ENCODE results near the gene KCNJ15. TPM values are rescaled to one million over a fixed set of nuclear protein-coding genes. Genes with fewer than 3 reads are reported as not detected.
"Not testable (repeated sequence)": the region's sequence is repeated elsewhere in the genome, so short reads cannot be mapped to it uniquely, and the experiment has no call there.

Gene KCNJ15
- total and polyA plus RNA-seq, 2 experiments from 2014 or later: not detected

DNA sequence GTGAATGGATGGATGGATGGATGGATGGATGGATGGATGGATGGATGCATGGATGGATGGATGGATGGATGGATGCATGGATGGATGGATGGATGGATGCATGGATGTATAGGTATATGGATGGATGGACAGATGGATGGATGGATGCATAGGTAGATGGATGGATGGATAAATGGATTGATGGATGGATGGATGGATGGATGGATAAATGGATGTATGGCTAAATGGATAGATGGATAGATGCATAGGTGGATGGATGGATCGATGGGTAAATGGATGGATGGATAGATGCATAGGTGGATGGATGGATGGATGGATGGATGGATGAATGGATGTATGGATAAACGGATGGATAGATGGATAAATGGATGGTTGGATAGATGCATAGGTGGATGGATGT lies 9.7 kb upstream of the KCNJ15 start:
- not testable (repeated sequence) for H3K27me3 Mint-ChIP-seq (ENCODE audit: insufficient read depth, low read depth, poor library complexity)

DNA sequence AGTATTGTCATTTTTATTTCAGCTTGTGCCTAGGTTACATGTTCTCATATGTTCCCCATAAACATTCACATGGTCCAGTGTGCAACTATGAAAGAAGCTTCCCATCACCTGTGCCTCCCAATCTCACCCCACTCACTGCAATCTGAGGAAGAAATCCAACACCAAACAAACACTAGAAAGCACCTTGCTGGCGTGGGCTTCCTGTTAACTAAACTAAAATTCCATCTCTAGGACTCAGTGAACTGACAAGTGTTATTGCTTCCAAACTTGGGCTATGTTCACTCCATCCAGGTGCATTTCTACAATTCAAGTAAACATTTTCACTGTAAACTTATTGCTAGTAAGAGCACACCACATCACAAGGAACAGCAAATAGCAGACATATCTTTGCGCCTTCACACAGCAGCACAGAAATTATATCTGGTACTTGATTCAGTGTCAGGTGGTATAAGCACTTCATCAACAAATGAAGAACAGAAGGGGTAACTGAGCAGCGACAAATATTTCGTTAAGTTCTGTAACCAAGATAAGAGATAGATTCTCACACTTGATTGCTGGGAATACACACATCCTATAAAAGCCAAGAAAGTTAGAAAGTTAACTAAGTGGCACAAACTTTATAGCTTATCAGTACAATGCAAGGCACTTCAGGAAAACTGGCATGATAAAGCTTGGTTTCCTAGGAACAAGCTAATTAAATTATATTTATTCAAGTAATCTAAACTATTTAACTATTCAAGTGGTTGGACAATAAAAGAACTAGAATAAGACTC lies 8.9 kb upstream of the KCNJ15 start:
- H3K9me3 Mint-ChIP-seq: no peaks in the 10 kb centered on the region; the same call in 1 of the 3 replicates
- Histone ChIP-seq H3K4me3 (no peak overlapping the region), H3K79me2 (replicated peaks; ENCODE audit: insufficient read depth) (no peaks in the 10 kb centered on the region), H3K27me3 (ENCODE audit: insufficient read depth) (no peaks in the 10 kb centered on the region), H3K4me1 (ENCODE audit: insufficient read depth) (no peaks in the 10 kb centered on the region), H3K36me3 (ENCODE audit: insufficient read depth) (no peaks in the 10 kb centered on the region), H4K20me1 (replicated peaks; ENCODE audit: insufficient read depth) (no peaks in the 10 kb centered on the region), H2AFZ (no peak overlapping the region), H3K4me2 (no peak overlapping the region), H3F3A (replicated peaks; ENCODE audit: low read depth) (no peaks in the 10 kb centered on the region), H3K27ac (ENCODE audit: low read depth) (no peak overlapping the region), H3K9me2 (ENCODE audit: insufficient read depth) (peaks cover 12% of the 10 kb centered on the region; the same call in 1 of the 2 replicates)
- no peaks in the 10 kb centered on the region for H3K36me3 Mint-ChIP-seq (ENCODE audit: low read depth)
- TF ChIP-seq, protein P1, sequence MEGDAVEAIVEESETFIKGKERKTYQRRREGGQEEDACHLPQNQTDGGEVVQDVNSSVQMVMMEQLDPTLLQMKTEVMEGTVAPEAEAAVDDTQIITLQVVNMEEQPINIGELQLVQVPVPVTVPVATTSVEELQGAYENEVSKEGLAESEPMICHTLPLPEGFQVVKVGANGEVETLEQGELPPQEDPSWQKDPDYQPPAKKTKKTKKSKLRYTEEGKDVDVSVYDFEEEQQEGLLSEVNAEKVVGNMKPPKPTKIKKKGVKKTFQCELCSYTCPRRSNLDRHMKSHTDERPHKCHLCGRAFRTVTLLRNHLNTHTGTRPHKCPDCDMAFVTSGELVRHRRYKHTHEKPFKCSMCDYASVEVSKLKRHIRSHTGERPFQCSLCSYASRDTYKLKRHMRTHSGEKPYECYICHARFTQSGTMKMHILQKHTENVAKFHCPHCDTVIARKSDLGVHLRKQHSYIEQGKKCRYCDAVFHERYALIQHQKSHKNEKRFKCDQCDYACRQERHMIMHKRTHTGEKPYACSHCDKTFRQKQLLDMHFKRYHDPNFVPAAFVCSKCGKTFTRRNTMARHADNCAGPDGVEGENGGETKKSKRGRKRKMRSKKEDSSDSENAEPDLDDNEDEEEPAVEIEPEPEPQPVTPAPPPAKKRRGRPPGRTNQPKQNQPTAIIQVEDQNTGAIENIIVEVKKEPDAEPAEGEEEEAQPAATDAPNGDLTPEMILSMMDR (conservative IDR thresholded peaks at IDR 0.05; ENCODE audit: low read depth in 2 of 2): no peak
- TF ChIP-seq, protein P2, sequence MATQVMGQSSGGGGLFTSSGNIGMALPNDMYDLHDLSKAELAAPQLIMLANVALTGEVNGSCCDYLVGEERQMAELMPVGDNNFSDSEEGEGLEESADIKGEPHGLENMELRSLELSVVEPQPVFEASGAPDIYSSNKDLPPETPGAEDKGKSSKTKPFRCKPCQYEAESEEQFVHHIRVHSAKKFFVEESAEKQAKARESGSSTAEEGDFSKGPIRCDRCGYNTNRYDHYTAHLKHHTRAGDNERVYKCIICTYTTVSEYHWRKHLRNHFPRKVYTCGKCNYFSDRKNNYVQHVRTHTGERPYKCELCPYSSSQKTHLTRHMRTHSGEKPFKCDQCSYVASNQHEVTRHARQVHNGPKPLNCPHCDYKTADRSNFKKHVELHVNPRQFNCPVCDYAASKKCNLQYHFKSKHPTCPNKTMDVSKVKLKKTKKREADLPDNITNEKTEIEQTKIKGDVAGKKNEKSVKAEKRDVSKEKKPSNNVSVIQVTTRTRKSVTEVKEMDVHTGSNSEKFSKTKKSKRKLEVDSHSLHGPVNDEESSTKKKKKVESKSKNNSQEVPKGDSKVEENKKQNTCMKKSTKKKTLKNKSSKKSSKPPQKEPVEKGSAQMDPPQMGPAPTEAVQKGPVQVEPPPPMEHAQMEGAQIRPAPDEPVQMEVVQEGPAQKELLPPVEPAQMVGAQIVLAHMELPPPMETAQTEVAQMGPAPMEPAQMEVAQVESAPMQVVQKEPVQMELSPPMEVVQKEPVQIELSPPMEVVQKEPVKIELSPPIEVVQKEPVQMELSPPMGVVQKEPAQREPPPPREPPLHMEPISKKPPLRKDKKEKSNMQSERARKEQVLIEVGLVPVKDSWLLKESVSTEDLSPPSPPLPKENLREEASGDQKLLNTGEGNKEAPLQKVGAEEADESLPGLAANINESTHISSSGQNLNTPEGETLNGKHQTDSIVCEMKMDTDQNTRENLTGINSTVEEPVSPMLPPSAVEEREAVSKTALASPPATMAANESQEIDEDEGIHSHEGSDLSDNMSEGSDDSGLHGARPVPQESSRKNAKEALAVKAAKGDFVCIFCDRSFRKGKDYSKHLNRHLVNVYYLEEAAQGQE (IDR thresholded peaks at IDR 0.05; ENCODE audit: unreplicated experiment): no peak
- no peak for TF ChIP-seq ZNF114 (CRISPR knock-in tag; IDR thresholded peaks at IDR 0.05)
- TF ChIP-seq, protein P3, sequence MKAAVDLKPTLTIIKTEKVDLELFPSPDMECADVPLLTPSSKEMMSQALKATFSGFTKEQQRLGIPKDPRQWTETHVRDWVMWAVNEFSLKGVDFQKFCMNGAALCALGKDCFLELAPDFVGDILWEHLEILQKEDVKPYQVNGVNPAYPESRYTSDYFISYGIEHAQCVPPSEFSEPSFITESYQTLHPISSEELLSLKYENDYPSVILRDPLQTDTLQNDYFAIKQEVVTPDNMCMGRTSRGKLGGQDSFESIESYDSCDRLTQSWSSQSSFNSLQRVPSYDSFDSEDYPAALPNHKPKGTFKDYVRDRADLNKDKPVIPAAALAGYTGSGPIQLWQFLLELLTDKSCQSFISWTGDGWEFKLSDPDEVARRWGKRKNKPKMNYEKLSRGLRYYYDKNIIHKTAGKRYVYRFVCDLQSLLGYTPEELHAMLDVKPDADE (IDR thresholded peaks at IDR 0.05): no peak
- no peak for TF ChIP-seq EZH2phosphoT487 (IDR thresholded peaks at IDR 0.05; ENCODE audit: unreplicated experiment)
- no peak for TF ChIP-seq STAT1 (IDR thresholded peaks at IDR 0.05; ENCODE audit: unreplicated experiment)
- TF ChIP-seq CREB1 (CRISPR knock-in tag; IDR thresholded peaks at IDR 0.05; ENCODE audit: low read depth): no peak
- no peak for TF ChIP-seq POLR2AphosphoS5 (IDR thresholded peaks at IDR 0.05; ENCODE audit: low read depth)
- H3K4me3 Mint-ChIP-seq: no peak overlapping the region
- ATAC-seq (no peak), DNase-seq (ENCODE audit: low spot score) (no peak)
- H3K4me1 Mint-ChIP-seq: no peaks in the 10 kb centered on the region
- H3K27me3 Mint-ChIP-seq (ENCODE audit: insufficient read depth, low read depth, poor library complexity): peaks cover 6% of the 10 kb centered on the region
- no peak overlapping the region for H3K27ac Mint-ChIP-seq

More for the DNA sequence above, 9.7 kb upstream of the KCNJ15 start:
- not testable (repeated sequence) for H3K9me3 Mint-ChIP-seq; H3K4me1 Mint-ChIP-seq; H3K9me2 ChIP-seq (ENCODE audit: insufficient read depth); H3K4me2 ChIP-seq; H3K79me2 ChIP-seq (replicated peaks; ENCODE audit: insufficient read depth); H3K27ac Mint-ChIP-seq; H3K36me3 Mint-ChIP-seq (ENCODE audit: low read depth); H4K20me1 ChIP-seq (replicated peaks; ENCODE audit: insufficient read depth); H3F3A ChIP-seq (replicated peaks; ENCODE audit: low read depth); H3K4me3 Mint-ChIP-seq; ATAC-seq; H2AFZ ChIP-seq; H3K4me1 ChIP-seq (ENCODE audit: insufficient read depth); H3K27ac ChIP-seq (ENCODE audit: low read depth); H3K27me3 ChIP-seq (ENCODE audit: insufficient read depth); H3K36me3 ChIP-seq (ENCODE audit: insufficient read depth); DNase-seq (ENCODE audit: low spot score); H3K4me3 ChIP-seq

Measured in GM23338 (cell line).